GM12878 (cell line): ENCODE results near the gene PRM2. TPM values are rescaled to one million over a fixed set of nuclear protein-coding genes. Genes with fewer than 3 reads are reported as not detected.

ENCODE experiments used
- CBX5 ChIP-seq: sonication (generic); IDR thresholded peaks from 2 replicates; pipeline ENCODE4 v1.6.1; 2016; ENCODE audit warnings: low read depth, moderate library complexity, mild to moderate bottlenecking, inconsistent platforms
- ETV6 ChIP-seq, 2 experiments: fragments of 450-650 bp in 1 of 2; IDR thresholded peaks in 1 of 2; conservative IDR thresholded peaks in 1 of 2; 2 replicates each; pipeline ENCODE4 v1.6.1; 2014; ENCODE audit warnings: antibody characterized with exemption in 1 of 2, borderline replicate concordance in 1 of 2, low read depth in 1 of 2, mild to moderate bottlenecking in 1 of 2, moderate library complexity in 1 of 2
- FOXM1 ChIP-seq: IDR thresholded peaks from 2 replicates; pipeline ENCODE4 v1.6.1; 2012; ENCODE audit warnings: low read depth, mild to moderate bottlenecking, inconsistent platforms, low read length, moderate library complexity
- GATAD2B ChIP-seq: fragments of 450-650 bp; conservative IDR thresholded peaks from 2 replicates; pipeline ENCODE4 v1.6.1; 2017; ENCODE audit warnings: low read depth, mild to moderate bottlenecking, moderate library complexity
- HSF1 ChIP-seq: fragments of 150-350 bp; IDR thresholded peaks from 2 replicates; pipeline ENCODE4 v1.6.1; 2014; ENCODE audit warnings: mild to moderate bottlenecking, low read depth, low read length
- IKZF2 ChIP-seq, 2 experiments: fragments of 450-650 bp; IDR thresholded peaks; 2 replicates each; pipeline ENCODE4 v1.6.1; 2017; ENCODE audit warnings: mild to moderate bottlenecking in 2 of 2, moderate library complexity in 2 of 2
- MLLT1 ChIP-seq: fragments of 450-650 bp; IDR thresholded peaks from 2 replicates; pipeline ENCODE4 v1.6.1; 2016; ENCODE audit warnings: mild to moderate bottlenecking
- NR2C2 ChIP-seq: IDR thresholded peaks from 2 replicates; pipeline ENCODE4 v1.6.1; 2011; ENCODE audit warnings: borderline replicate concordance, low read depth; ENCODE audit not compliant: control insufficient read depth, insufficient read length
- SIN3A ChIP-seq: IDR thresholded peaks from 2 replicates; pipeline ENCODE4 v1.6.1; 2012; ENCODE audit warnings: low read depth, low read length, improper control_type of control experiment
- SKIL ChIP-seq: fragments of 450-650 bp; IDR thresholded peaks from 2 replicates; pipeline ENCODE4 v1.6.1; 2017; ENCODE audit warnings: mild to moderate bottlenecking, low read depth, inconsistent platforms; ENCODE audit not compliant: poor library complexity, severe bottlenecking
- SMAD1 ChIP-seq: fragments of 450-650 bp; IDR thresholded peaks from 2 replicates; pipeline ENCODE4 v1.6.1; 2018; ENCODE audit warnings: mild to moderate bottlenecking, low read depth; ENCODE audit not compliant: partially characterized antibody
- YY1 ChIP-seq: IDR thresholded peaks from 2 replicates; pipeline ENCODE4 v1.6.1; 2011; ENCODE audit warnings: low read depth, mild to moderate bottlenecking, low read length
- ZNF592 ChIP-seq: fragments of 450-650 bp; IDR thresholded peaks from 2 replicates; pipeline ENCODE4 v1.6.1; 2017; ENCODE audit warnings: mild to moderate bottlenecking, moderate library complexity
- polyA plus RNA-seq, 11 experiments: library from polyadenylated mRNA; depleted of rRNA in 4 of 11; unstranded in 6 of 11; stranded (reverse) in 5 of 11; fragments of >200 nt; fragmentation: Nextera tagmentation in 4 of 11; fragmentation: Illumina TruSeq in 1 of 11; extraction: Ambion mirVana in 4 of 11; extraction: Trizol in 1 of 11; gene quantifications; 1 replicate in 1 of 11; 2 replicates in 10 of 11; pipeline versions ENCODE4 v1.2.1 to v1.2.3, GENCODE V29; 2011 to 2016; ENCODE audit warnings: inconsistent platforms in 2 of 11, missing spikeins in 2 of 11, low read depth in 1 of 11
- total RNA-seq, 4 experiments: library from RNA; depleted of rRNA in 3 of 4; stranded (reverse); fragments of >200 nt in 3 of 4; fragmentation: Illumina TruSeq in 1 of 4; extraction: Trizol in 1 of 4; gene quantifications; 2 replicates each; pipeline versions ENCODE4 v1.2.1 to v1.2.3, GENCODE V29; 2013 to 2021
- TF ChIP-seq, protein P1 (sequence below): IDR thresholded peaks from 2 replicates; pipeline ENCODE4 v1.6.1; 2012; ENCODE audit warnings: mild to moderate bottlenecking, low read depth, low read length

PRM2 gene
- total and polyA plus RNA-seq, 10 of the 15 experiments (the other 5 are each of a cell fraction or from before 2014, with no cell fraction given) = not detected

GRCh38 chr16:11232852-11233726, 43.2 kb downstream of the PRM2 start (continued):
- TF ChIP-seq CBX5 (0 out of 2 replicates have a peak, but pooled peaks have one; percentile 57), MLLT1 (0 out of 2 replicates have a peak, but pooled peaks have one; percentile 29), SMAD1 (no peak), HSF1 (no peak), SKIL (no peak), ETV6 (conservative IDR thresholded peaks at IDR 0.05 in 1 of 2, IDR thresholded peaks at IDR 0.05 in 1 of 2; ENCODE audit: borderline replicate concordance in 1 of 2, low read depth in 1 of 2) (peak in 1 of 2 experiments; percentile 86; a peak in 2 of 4 replicates), SIN3A (no peak), ZNF592 (0 out of 2 replicates have a peak, but pooled peaks have one; percentile 52), YY1 (no peak), NR2C2 (no peak), GATAD2B (no peak; the same call in 1 of the 2 replicates), FOXM1 (no peak), IKZF2 (IDR thresholded peaks at IDR 0.05) (peak; percentile 73 to 79)
- TF ChIP-seq, protein P1, sequence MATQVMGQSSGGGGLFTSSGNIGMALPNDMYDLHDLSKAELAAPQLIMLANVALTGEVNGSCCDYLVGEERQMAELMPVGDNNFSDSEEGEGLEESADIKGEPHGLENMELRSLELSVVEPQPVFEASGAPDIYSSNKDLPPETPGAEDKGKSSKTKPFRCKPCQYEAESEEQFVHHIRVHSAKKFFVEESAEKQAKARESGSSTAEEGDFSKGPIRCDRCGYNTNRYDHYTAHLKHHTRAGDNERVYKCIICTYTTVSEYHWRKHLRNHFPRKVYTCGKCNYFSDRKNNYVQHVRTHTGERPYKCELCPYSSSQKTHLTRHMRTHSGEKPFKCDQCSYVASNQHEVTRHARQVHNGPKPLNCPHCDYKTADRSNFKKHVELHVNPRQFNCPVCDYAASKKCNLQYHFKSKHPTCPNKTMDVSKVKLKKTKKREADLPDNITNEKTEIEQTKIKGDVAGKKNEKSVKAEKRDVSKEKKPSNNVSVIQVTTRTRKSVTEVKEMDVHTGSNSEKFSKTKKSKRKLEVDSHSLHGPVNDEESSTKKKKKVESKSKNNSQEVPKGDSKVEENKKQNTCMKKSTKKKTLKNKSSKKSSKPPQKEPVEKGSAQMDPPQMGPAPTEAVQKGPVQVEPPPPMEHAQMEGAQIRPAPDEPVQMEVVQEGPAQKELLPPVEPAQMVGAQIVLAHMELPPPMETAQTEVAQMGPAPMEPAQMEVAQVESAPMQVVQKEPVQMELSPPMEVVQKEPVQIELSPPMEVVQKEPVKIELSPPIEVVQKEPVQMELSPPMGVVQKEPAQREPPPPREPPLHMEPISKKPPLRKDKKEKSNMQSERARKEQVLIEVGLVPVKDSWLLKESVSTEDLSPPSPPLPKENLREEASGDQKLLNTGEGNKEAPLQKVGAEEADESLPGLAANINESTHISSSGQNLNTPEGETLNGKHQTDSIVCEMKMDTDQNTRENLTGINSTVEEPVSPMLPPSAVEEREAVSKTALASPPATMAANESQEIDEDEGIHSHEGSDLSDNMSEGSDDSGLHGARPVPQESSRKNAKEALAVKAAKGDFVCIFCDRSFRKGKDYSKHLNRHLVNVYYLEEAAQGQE = no peak
